Epithelial cell of esophagus (primary cell): ENCODE results near the gene METTL1.

Source experiments
- DNase-seq: peaks from one replicate; pipeline ENCODE4 v3.0.0; 2010; ENCODE audit warnings: low read depth
- H3K4me3 ChIP-seq: 2 replicates; pipeline ENCODE4 v1.5.1; 2011; ENCODE audit warnings: mild to moderate bottlenecking, low read length, control low read depth
- CTCF ChIP-seq: IDR thresholded peaks from 2 replicates; pipeline ENCODE4 v1.5.1; 2011; ENCODE audit warnings: low read depth, mild to moderate bottlenecking, low read length, control low read depth, inconsistent platforms; ENCODE audit not compliant: insufficient read depth; ENCODE audit errors: missing control alignments

Gene METTL1

GRCh38 chr12:57756406-57757341, 15.2 kb downstream of the METTL1 start:
- H3K4me3 ChIP-seq = peak overlapping the region; percentile 49
- peak; percentile 60 for DNase-seq
- TF ChIP-seq CTCF = peak; percentile 82

- peak overlapping the region; percentile 49 for H3K4me3 ChIP-seq
- TF ChIP-seq CTCF = no peak
- DNase-seq = peak; percentile 35
These were observed 16.2 kb downstream of the METTL1 start for GRCh38 chr12:57755454-57756372.

- peak overlapping the region; percentile 49 for H3K4me3 ChIP-seq
- no peak for TF ChIP-seq CTCF
- no peak for DNase-seq
These were observed 16.8 kb downstream of the METTL1 start for GRCh38 chr12:57755194-57755453.

GRCh38 chr12:57754411-57755193, 17.3 kb downstream of the METTL1 start, which contains the start of gene MARCHF9:
MARCHF9 (plus strand) TSS chr12:57755103; CDS start chr12:57755529, 426 bp downstream.
- DNase-seq = peak; percentile 89
- TF ChIP-seq CTCF = no peak
- H3K4me3 ChIP-seq = peak within 1 kb of the TSS; percentile 49

- DNase-seq = no peak
- TF ChIP-seq CTCF = no peak
- no peak overlapping the region for H3K4me3 ChIP-seq
These were observed 18.1 kb downstream of the METTL1 start for GRCh38 chr12:57753756-57754337.

DNA sequence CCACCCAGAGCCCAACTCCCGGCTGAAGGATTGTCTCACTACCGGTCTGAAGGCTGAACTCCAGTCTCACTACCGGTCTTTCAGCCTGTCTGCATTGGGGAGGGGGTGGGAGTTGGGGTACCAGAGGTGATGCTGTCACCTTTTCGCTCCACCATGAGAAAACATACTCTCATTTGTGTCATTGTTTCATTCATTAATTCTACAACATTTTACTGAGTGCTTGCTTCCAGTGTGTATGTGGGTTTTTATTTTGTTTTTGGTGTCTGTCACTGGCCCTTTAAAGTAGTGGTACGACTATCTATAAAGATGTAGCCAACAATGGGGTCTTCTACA, 19.3 kb downstream of the METTL1 start:
- no peak for DNase-seq
- no peak for TF ChIP-seq CTCF

More for the DNA sequence above, 19.3 kb downstream of the METTL1 start:
- peak overlapping the region; percentile 94 for H3K4me3 ChIP-seq
